Endothelial cell (in vitro differentiated cells): ENCODE results near the gene CNN2. TPM values are rescaled to one million over a fixed set of nuclear protein-coding genes. Genes with fewer than 3 reads are reported as not detected.
A peak's percentile ranks its signal among the peaks of the same experiment; 100 is the strongest.

Experiments used
- DNase-seq: peaks from one replicate; pipeline ENCODE4 v3.0.0; 2021; ENCODE audit warnings: low spot score
- H3K27ac Mint-ChIP-seq: one replicate; pipeline ENCODE4 v1.8.0; 2021; ENCODE audit warnings: mixed read lengths, inconsistent platforms; ENCODE audit not compliant: unreplicated experiment
- H3K27me3 Mint-ChIP-seq: one replicate; pipeline ENCODE4 v1.8.0; 2021; ENCODE audit warnings: mild to moderate bottlenecking, moderate library complexity, mixed read lengths, inconsistent platforms; ENCODE audit not compliant: unreplicated experiment
- H3K36me3 Mint-ChIP-seq: one replicate; pipeline ENCODE4 v1.8.0; 2021; ENCODE audit warnings: mild to moderate bottlenecking, low read depth, mixed read lengths, inconsistent platforms; ENCODE audit not compliant: unreplicated experiment
- H3K4me1 Mint-ChIP-seq: one replicate; pipeline ENCODE4 v1.8.0; 2021; ENCODE audit warnings: mild to moderate bottlenecking, mixed read lengths, inconsistent platforms; ENCODE audit not compliant: unreplicated experiment
- H3K4me3 Mint-ChIP-seq: one replicate; pipeline ENCODE4 v1.8.0; 2021; ENCODE audit warnings: mild to moderate bottlenecking, mixed read lengths, inconsistent platforms; ENCODE audit not compliant: unreplicated experiment
- H3K9me3 Mint-ChIP-seq: one replicate; pipeline ENCODE4 v1.8.0; 2021; ENCODE audit warnings: mixed read lengths, inconsistent platforms; ENCODE audit not compliant: unreplicated experiment
- CTCF ChIP-seq: fragments of 200-600 bp; sonication (generic); IDR thresholded peaks from one replicate; pipeline ENCODE4 v1.5.0; 2021; ENCODE audit warnings: antibody characterized with exemption; ENCODE audit not compliant: unreplicated experiment
- total RNA-seq: library from RNA; stranded (reverse); fragmentation: NEBNext Ultra II Directional; extraction: Animal tissue kit (Norgen Biotek cat#: 25700); gene quantifications from one replicate; pipeline ENCODE4 v1.2.1, GENCODE V29; 2021; ENCODE audit not compliant: unreplicated experiment

CNN2 gene
- total RNA-seq, 1 donor from 2014 or later = 456 TPM

GRCh38 chr19:1000591-1001537 is 25.5 kb upstream of the CNN2 start:
- Mint-ChIP-seq H3K9me3 (no peaks in the 10 kb centered on the region), H3K27me3 (peaks cover 20% of the 10 kb centered on the region), H3K4me3 (no peak overlapping the region), H3K27ac (no peak overlapping the region), H3K4me1 (no peaks in the 10 kb centered on the region), H3K36me3 (peaks cover 4% of the 10 kb centered on the region)
- TF ChIP-seq CTCF = no peak
- DNase-seq = no peak

DNA sequence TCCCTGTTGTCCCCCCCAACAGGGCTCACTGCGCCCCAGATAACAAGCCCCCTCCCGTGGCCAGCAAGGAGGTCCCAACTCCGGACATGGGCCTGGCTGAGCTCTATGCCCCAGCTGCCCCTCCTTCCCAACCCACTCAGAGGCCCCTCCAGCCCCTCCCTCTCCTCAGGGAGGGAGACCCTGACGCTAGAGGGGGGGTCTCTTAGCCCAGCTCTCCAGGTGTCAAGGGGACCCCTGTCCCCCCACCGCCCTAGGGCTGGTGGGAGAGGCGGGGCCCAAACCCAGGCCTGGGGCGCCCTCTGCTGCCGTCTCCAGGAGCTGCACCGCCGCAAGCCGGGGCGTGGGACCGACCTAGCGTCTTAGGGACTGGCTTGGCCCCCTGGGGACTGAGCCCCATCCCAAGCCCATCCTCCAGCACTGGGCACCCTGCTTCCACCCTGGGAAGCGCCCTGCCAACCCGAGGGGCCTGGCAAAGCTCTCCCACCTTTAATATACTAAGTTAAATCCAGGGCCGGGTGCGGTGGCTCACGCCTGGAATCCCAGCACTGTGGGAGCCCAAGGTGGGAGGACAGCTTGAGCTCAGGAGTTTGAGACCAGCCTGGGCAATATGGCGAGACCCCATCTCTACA is 24.8 kb upstream of the CNN2 start:
- TF ChIP-seq CTCF = peak; percentile 86
- Mint-ChIP-seq H3K4me1 (no peaks in the 10 kb centered on the region), H3K27me3 (peaks cover 18% of the 10 kb centered on the region), H3K9me3 (no peaks in the 10 kb centered on the region), H3K4me3 (no peak overlapping the region), H3K27ac (no peak overlapping the region), H3K36me3 (peaks cover 4% of the 10 kb centered on the region)
- peak; percentile 78 for DNase-seq

DNA sequence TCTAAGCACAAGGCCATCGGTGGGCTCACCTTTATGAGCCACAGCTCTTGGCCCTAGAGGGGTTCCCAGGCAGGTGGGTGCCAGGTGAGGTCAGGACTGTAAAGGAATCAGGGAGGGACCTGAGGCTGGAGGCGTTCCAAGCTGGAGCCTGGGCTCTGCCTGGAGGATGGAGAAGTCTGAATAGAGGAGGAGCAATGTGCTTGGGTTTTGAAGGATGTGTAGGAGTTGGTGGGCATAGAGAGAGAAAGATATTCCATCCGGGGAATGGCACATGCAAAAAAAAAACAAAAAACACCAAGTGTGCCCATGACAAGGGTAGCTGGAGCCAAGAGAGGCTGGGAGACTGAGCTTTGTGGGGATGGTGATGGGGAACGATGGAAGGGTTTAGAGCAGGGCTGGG is 23.8 kb upstream of the CNN2 start:
- Mint-ChIP-seq H3K4me3 (peak overlapping the region; percentile 17), H3K27ac (no peak overlapping the region), H3K4me1 (no peaks in the 10 kb centered on the region), H3K27me3 (peaks cover 15% of the 10 kb centered on the region), H3K9me3 (no peaks in the 10 kb centered on the region), H3K36me3 (peaks cover 4% of the 10 kb centered on the region)
- no peak for TF ChIP-seq CTCF
- DNase-seq = no peak

- H3K9me3 Mint-ChIP-seq = no peaks in the 10 kb centered on the region
- TF ChIP-seq CTCF = no peak
- H3K27ac Mint-ChIP-seq = no peak overlapping the region
These were observed 23.1 kb upstream of the CNN2 start for GRCh38 chr19:1003283-1003682.

GRCh38 chr19:1004204-1004802 is 22.1 kb upstream of the CNN2 start:
- Mint-ChIP-seq H3K9me3 (no peaks in the 10 kb centered on the region), H3K27ac (no peak overlapping the region), H3K27me3 (peaks cover 6% of the 10 kb centered on the region), H3K4me3 (no peak overlapping the region), H3K36me3 (peaks cover 4% of the 10 kb centered on the region), H3K4me1 (no peaks in the 10 kb centered on the region)
- no peak for DNase-seq
- no peak for TF ChIP-seq CTCF

More at GRCh38 chr19:1003283-1003682, 23.1 kb upstream of the CNN2 start:
- Mint-ChIP-seq H3K4me1 (no peaks in the 10 kb centered on the region), H3K4me3 (no peak overlapping the region), H3K27me3 (peaks cover 11% of the 10 kb centered on the region), H3K36me3 (peaks cover 4% of the 10 kb centered on the region)
- DNase-seq = no peak
